ENCODE measurements around the gene SLC25A25. TPM values are rescaled to one million over a fixed set of nuclear protein-coding genes. Genes with fewer than 3 reads are reported as not detected.
A peak's percentile ranks its signal among the peaks of the same experiment; 100 is the strongest.
"Not testable (repeated sequence)": the region's sequence is repeated elsewhere in the genome, so short reads cannot be mapped to it uniquely, and the experiment has no call there.

The SLC25A25 gene
- 13.9 and 14.4 TPM in 2 replicates for total RNA-seq (2012; rRNA removed)

GRCh38 chr9:128067645-128068385, at the start of gene SLC25A25:
Gene SLC25A25 (plus strand): TSS chr9:128068232. CDS start chr9:128068320, 88 bp downstream.
- H3K4me2 ChIP-seq (ENCODE audit: low read length) = peak within 1 kb of the TSS; percentile 92
- no peaks in the 10 kb centered on the region for H3K27me3 ChIP-seq (ENCODE audit: control insufficient read depth, insufficient read depth, low read length)
- peak within 1 kb of the TSS; percentile 86 for H3K9ac ChIP-seq (ENCODE audit: low read depth, low read length)
- H3K9me3 ChIP-seq (replicated peaks; ENCODE audit: low read length) = no peaks in the 10 kb centered on the region
- H3K36me3 ChIP-seq (ENCODE audit: insufficient read depth, low read length) = peaks cover 7% of the 10 kb centered on the region
- peaks cover 36% of the 10 kb centered on the region for H3K4me1 ChIP-seq (ENCODE audit: control insufficient read depth, insufficient read depth, low read length)
- peak within 1 kb of the TSS; percentile 77 for H3K4me3 ChIP-seq (ENCODE audit: low read length)

GRCh38 chr9:128020692-128021091, 47.3 kb upstream of the SLC25A25 start:
- H3K4me1 ChIP-seq (ENCODE audit: control insufficient read depth, insufficient read depth, low read length) = peaks cover 4% of the 10 kb centered on the region
- no peak overlapping the region for H3K4me2 ChIP-seq (ENCODE audit: low read length)
- H3K9me3 ChIP-seq (replicated peaks; ENCODE audit: low read length) = no peaks in the 10 kb centered on the region
- no peak overlapping the region for H3K4me3 ChIP-seq (ENCODE audit: low read length)
- no peak overlapping the region for H3K9ac ChIP-seq (ENCODE audit: low read depth, low read length)
- no peaks in the 10 kb centered on the region for H3K36me3 ChIP-seq (ENCODE audit: insufficient read depth, low read length)
- H3K27me3 ChIP-seq (ENCODE audit: control insufficient read depth, insufficient read depth, low read length) = peaks cover 3% of the 10 kb centered on the region

GRCh38 chr9:128021098-128021497, 46.9 kb upstream of the SLC25A25 start:
- H3K9me3 ChIP-seq (replicated peaks; ENCODE audit: low read length) = no peaks in the 10 kb centered on the region
- no peaks in the 10 kb centered on the region for H3K36me3 ChIP-seq (ENCODE audit: insufficient read depth, low read length)
- peaks cover 4% of the 10 kb centered on the region for H3K4me1 ChIP-seq (ENCODE audit: control insufficient read depth, insufficient read depth, low read length)
- no peak overlapping the region for H3K4me3 ChIP-seq (ENCODE audit: low read length)
- no peak overlapping the region for H3K4me2 ChIP-seq (ENCODE audit: low read length)
- H3K9ac ChIP-seq (ENCODE audit: low read depth, low read length) = no peak overlapping the region
- H3K27me3 ChIP-seq (ENCODE audit: control insufficient read depth, insufficient read depth, low read length) = peaks cover 3% of the 10 kb centered on the region

DNA sequence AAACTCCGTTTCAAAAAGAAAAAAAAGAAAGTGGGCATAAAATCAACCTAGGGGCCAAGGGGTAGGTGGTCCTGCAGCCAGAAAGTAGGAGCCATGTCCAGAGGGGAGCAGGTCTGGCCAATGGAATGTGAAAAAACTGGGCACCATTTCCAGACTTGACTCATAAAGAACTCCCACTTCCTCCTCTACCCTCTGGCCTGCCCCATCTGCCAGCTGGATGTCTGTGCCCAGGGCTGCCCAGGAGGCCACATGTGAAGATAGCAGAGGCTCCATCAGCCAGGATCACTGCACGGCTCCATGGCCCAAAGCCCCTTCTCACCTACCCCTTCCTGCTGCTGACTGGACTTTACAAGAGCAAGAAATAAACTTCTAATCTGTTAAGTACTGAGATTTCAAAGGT, 45.1 kb upstream of the SLC25A25 start:
- no peak overlapping the region for H3K4me2 ChIP-seq (ENCODE audit: low read length)
- no peaks in the 10 kb centered on the region for H3K9me3 ChIP-seq (replicated peaks; ENCODE audit: low read length)
- no peak overlapping the region for H3K4me3 ChIP-seq (ENCODE audit: low read length)
- H3K4me1 ChIP-seq (ENCODE audit: control insufficient read depth, insufficient read depth, low read length) = peaks cover 11% of the 10 kb centered on the region
- no peaks in the 10 kb centered on the region for H3K27me3 ChIP-seq (ENCODE audit: control insufficient read depth, insufficient read depth, low read length)
- no peaks in the 10 kb centered on the region for H3K36me3 ChIP-seq (ENCODE audit: insufficient read depth, low read length)
- H3K9ac ChIP-seq (ENCODE audit: low read depth, low read length) = no peak overlapping the region

DNA sequence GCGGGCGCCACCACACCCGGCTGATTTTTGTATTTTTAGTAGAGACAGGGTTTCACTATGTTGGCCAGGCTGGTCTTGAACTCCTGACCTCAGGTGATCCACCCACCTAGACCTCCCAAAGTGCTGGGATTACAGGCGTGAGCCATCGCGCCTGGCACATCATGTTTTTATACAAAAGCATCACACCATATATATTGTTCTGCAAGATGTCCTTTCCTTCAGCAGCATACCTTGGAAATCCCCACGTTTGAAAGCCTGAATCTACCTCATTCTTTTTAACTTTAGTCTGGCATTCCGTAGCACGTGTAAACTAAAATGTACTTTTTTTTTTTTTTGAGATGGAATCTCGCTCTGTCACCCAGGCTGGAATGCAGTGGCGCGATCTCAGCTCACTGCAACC, 44.4 kb upstream of the SLC25A25 start:
- H3K36me3 ChIP-seq (ENCODE audit: insufficient read depth, low read length); H3K4me2 ChIP-seq (ENCODE audit: low read length); H3K4me3 ChIP-seq (ENCODE audit: low read length); H3K9me3 ChIP-seq (replicated peaks; ENCODE audit: low read length); H3K9ac ChIP-seq (ENCODE audit: low read depth, low read length); H3K27me3 ChIP-seq (ENCODE audit: control insufficient read depth, insufficient read depth, low read length): not testable (repeated sequence)
- H3K4me1 ChIP-seq (ENCODE audit: control insufficient read depth, insufficient read depth, low read length) = peaks cover 11% of the 10 kb centered on the region

DNA sequence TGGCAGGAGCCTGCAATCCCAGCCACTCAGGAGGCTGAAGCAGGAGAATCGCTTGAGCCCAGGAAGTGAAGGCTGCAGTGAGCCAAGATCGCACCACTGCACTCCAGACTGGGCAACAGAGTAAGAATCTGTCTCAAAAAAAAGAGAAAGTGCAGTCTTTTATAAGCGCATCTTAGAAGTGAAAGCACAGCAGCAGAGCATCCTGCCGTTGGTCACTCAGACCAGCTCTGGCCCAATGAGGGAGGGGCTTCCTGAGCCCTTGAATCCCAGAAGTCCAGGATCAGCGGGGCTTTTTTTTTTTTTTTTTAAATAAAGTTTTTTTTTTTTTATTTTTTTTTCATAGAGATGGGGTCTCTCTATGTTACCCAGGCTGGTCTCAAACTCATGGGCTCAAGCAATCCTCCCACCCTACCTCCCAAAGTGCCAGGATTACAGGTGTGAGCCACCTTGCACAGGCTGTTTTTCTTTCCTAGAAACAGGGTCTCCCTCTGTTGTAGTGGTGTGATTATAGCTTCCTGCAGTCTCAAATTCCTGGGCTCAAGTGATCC, 43.2 kb upstream of the SLC25A25 start:
- Histone ChIP-seq H3K9me3 (replicated peaks; ENCODE audit: low read length) (no peaks in the 10 kb centered on the region), H3K36me3 (ENCODE audit: insufficient read depth, low read length) (no peaks in the 10 kb centered on the region), H3K4me3 (ENCODE audit: low read length) (no peak overlapping the region), H3K27me3 (ENCODE audit: control insufficient read depth, insufficient read depth, low read length) (no peaks in the 10 kb centered on the region), H3K4me1 (ENCODE audit: control insufficient read depth, insufficient read depth, low read length) (peaks cover 11% of the 10 kb centered on the region), H3K4me2 (ENCODE audit: low read length) (no peak overlapping the region), H3K9ac (ENCODE audit: low read depth, low read length) (no peak overlapping the region)

GRCh38 chr9:128025736-128026135, 42.3 kb upstream of the SLC25A25 start:
- no peaks in the 10 kb centered on the region for H3K36me3 ChIP-seq (ENCODE audit: insufficient read depth, low read length)
- H3K4me3 ChIP-seq (ENCODE audit: low read length) = no peak overlapping the region
- peaks cover 11% of the 10 kb centered on the region for H3K4me1 ChIP-seq (ENCODE audit: control insufficient read depth, insufficient read depth, low read length)
- H3K27me3 ChIP-seq (ENCODE audit: control insufficient read depth, insufficient read depth, low read length) = no peaks in the 10 kb centered on the region
- no peak overlapping the region for H3K9ac ChIP-seq (ENCODE audit: low read depth, low read length)
- H3K4me2 ChIP-seq (ENCODE audit: low read length) = no peak overlapping the region
- no peaks in the 10 kb centered on the region for H3K9me3 ChIP-seq (replicated peaks; ENCODE audit: low read length)

DNA sequence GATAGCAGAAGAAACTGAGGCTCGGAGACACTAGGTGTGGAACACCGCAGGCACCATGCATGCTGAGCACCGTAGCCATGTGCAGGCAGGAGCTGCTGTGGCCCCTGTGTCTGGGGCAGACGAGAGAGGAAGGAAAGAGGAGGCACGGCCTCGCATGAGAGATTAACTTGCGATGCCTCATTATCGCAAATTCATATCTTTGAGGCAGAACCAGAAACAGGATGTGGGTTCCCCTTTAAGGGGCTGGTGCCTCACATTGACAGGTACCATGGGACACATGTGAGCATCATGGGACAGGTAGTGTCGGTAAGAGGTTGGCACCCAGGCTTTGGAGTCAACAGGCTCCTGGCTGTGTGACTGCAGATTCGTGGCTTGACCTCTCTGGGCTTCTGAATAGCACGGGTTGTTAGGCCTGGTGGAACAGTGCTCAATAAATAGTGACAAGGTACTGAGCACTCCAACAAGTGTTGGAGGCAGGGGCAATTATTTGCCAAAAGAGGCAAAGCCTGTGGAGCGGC, 41.7 kb upstream of the SLC25A25 start:
- Histone ChIP-seq H3K4me3 (ENCODE audit: low read length) (no peak overlapping the region), H3K36me3 (ENCODE audit: insufficient read depth, low read length) (no peaks in the 10 kb centered on the region), H3K4me2 (ENCODE audit: low read length) (no peak overlapping the region), H3K9me3 (replicated peaks; ENCODE audit: low read length) (no peaks in the 10 kb centered on the region), H3K9ac (ENCODE audit: low read depth, low read length) (no peak overlapping the region), H3K27me3 (ENCODE audit: control insufficient read depth, insufficient read depth, low read length) (no peaks in the 10 kb centered on the region), H3K4me1 (ENCODE audit: control insufficient read depth, insufficient read depth, low read length) (peaks cover 11% of the 10 kb centered on the region)

DNA sequence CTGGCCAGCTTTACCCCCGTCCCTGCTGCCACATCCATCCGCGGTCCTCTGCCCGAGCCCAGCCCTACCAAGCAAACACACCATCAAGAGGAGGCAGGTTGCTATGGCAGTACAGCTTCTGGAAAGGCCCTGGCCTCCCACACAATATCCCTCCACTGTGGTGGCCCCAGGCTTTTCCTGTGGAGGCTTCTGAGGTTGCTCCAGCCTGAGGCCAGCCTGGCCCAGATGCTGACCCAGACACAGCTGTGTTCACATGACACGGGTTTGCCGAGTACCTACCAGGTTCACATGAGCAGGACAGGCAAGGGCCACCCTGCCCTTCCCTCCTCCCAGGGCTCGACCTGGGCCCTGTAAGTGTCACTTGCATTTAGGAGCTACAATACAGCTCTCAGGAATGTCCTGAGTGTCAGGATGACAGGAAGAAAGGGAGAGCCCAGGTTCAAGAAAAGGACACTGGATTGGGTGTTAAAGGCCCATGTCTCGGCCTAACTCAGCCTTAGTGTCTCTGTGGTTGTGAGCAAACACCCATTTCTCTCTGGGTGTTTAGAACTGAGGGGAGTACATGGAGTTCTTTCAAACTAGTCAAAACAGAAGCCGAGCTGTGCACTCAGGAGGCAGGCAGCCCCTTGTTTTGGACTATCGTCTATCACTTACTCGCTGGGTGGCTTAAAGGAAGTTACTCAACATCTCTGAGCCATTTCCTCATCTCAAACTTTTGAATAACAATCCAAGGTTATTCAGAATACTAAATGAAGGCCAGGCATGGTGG, 41.1 kb upstream of the SLC25A25 start:
- H3K9ac ChIP-seq (ENCODE audit: low read depth, low read length) = no peak overlapping the region
- no peaks in the 10 kb centered on the region for H3K27me3 ChIP-seq (ENCODE audit: control insufficient read depth, insufficient read depth, low read length)
- no peak overlapping the region for H3K4me2 ChIP-seq (ENCODE audit: low read length)
- H3K36me3 ChIP-seq (ENCODE audit: insufficient read depth, low read length) = no peaks in the 10 kb centered on the region
- peaks cover 11% of the 10 kb centered on the region for H3K4me1 ChIP-seq (ENCODE audit: control insufficient read depth, insufficient read depth, low read length)
- H3K4me3 ChIP-seq (ENCODE audit: low read length) = no peak overlapping the region
- H3K9me3 ChIP-seq (replicated peaks; ENCODE audit: low read length) = no peaks in the 10 kb centered on the region

DNA sequence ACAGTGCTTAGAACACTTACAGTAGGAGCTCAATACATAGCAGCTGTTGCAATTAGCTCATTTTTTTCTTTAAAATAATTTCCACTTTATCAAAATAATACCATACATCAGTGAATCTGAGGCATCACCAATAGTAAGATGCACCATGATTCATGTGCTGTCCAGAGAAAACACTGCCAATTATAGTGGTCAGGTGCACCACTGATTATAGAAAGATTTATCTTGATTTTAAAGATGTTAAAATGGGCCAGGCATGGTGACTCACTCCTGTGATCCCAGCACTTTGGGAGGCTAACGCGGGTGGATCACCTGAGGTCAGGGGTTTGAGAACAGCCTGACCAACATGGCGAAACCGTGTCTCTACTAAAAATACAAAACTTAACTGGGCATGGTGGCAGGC, 40.3 kb upstream of the SLC25A25 start:
- peaks cover 11% of the 10 kb centered on the region for H3K4me1 ChIP-seq (ENCODE audit: control insufficient read depth, insufficient read depth, low read length)
- H3K9me3 ChIP-seq (replicated peaks; ENCODE audit: low read length) = no peaks in the 10 kb centered on the region
- no peaks in the 10 kb centered on the region for H3K36me3 ChIP-seq (ENCODE audit: insufficient read depth, low read length)
- no peak overlapping the region for H3K9ac ChIP-seq (ENCODE audit: low read depth, low read length)
- H3K4me3 ChIP-seq (ENCODE audit: low read length) = no peak overlapping the region
- H3K4me2 ChIP-seq (ENCODE audit: low read length) = no peak overlapping the region
- H3K27me3 ChIP-seq (ENCODE audit: control insufficient read depth, insufficient read depth, low read length) = no peaks in the 10 kb centered on the region

GRCh38 chr9:128033609-128034008, 34.4 kb upstream of the SLC25A25 start:
- no peaks in the 10 kb centered on the region for H3K4me1 ChIP-seq (ENCODE audit: control insufficient read depth, insufficient read depth, low read length)

More at GRCh38 chr9:128033609-128034008, 34.4 kb upstream of the SLC25A25 start:
- Histone ChIP-seq H3K4me2 (ENCODE audit: low read length) (no peak overlapping the region), H3K9ac (ENCODE audit: low read depth, low read length) (no peak overlapping the region), H3K27me3 (ENCODE audit: control insufficient read depth, insufficient read depth, low read length) (no peaks in the 10 kb centered on the region), H3K4me3 (ENCODE audit: low read length) (no peak overlapping the region), H3K9me3 (replicated peaks; ENCODE audit: low read length) (no peaks in the 10 kb centered on the region), H3K36me3 (ENCODE audit: insufficient read depth, low read length) (no peaks in the 10 kb centered on the region)
